Ammon's horn (tissue), 1 donor: Measurements from ENCODE around the gene OR51A7.
"Not testable (repeated sequence)": the region's sequence is repeated elsewhere in the genome, so short reads cannot be mapped to it uniquely, and the experiment has no call there.

Experiments
- DNase-seq: peaks from one replicate; pipeline ENCODE4 v3.0.0-alpha.2; 2016; ENCODE audit warnings: low spot score

Gene OR51A7

GRCh38 chr11:4955613-4956012 is 52.0 kb downstream of the OR51A7 start, which contains the start of gene OR51A2:
TSS of gene OR51A2 (minus strand) at chr11:4955713. CDS start at chr11:4955713, 0 bp downstream.
- not testable (repeated sequence) for DNase-seq

DNA sequence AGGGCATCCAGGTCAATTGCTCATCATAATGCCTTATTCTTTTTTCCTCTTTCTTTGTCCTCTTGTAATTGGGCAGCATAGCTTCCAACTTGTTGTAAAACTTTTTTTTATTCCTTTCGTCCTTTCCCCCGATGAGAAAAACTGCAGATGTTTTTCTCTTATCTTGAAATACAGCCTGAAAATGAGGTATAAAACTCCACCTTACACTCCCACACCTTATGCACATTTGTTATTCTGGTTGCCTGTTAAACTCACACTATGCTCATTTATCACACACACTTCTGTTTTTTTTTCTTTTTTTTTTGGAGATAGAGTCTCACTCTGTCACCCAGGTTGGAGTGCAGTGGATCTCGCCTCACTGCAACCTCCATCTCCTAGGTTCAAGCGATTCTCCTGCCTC is 53.8 kb downstream of the OR51A7 start:
- no peak for DNase-seq
